IPS-20b (cell line): ENCODE measurements around the gene STPG2.

Source experiments
- H3K27ac ChIP-seq: one replicate; pipeline ENCODE4 v1.5.1; 2013; ENCODE audit warnings: low read length
- H3K27me3 ChIP-seq: 2 replicates; pipeline ENCODE4 v1.6.1; 2013; ENCODE audit warnings: mild to moderate bottlenecking, low read length, inconsistent platforms; ENCODE audit not compliant: insufficient read depth
- H3K36me3 ChIP-seq: 2 replicates; pipeline ENCODE4 v1.6.1; 2013; ENCODE audit warnings: low read depth, mild to moderate bottlenecking, inconsistent platforms, low read length, moderate library complexity; ENCODE audit not compliant: insufficient read depth
- H3K4me1 ChIP-seq: 2 replicates; pipeline ENCODE4 v1.6.1; 2013; ENCODE audit warnings: mild to moderate bottlenecking, control low read depth, inconsistent platforms, low read length, moderate library complexity; ENCODE audit not compliant: insufficient read depth
- H3K4me3 ChIP-seq: 2 replicates; pipeline ENCODE4 v1.5.1; 2013; ENCODE audit warnings: mild to moderate bottlenecking, low read length, inconsistent platforms
- H3K9ac ChIP-seq: 2 replicates; pipeline ENCODE4 v1.6.1; 2013; ENCODE audit warnings: low read depth, mild to moderate bottlenecking, inconsistent platforms, low read length, moderate library complexity
- H3K9me3 ChIP-seq: 2 replicates; pipeline ENCODE4 v1.6.1; 2013; ENCODE audit warnings: mild to moderate bottlenecking, low read depth, low read length, inconsistent platforms; ENCODE audit not compliant: insufficient read depth

The STPG2 gene

DNA sequence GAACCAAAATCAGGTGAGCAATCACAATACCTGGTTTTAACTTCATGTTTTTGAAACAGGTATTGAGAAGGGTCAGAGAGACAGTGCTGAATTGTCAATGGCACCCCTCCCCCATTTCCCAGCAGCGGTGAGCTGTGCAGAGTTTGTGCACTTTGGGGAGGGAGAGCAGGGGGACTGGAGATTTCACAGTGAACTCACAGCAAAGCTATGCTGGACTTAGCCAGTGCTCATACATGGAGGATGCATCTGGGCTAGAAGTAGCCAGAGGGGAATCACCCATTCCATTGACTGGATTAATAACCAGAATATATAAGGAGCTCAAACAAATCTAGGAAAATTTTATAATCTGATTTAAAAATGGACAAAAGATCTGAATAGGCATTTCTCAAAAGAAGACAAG, 612.6 kb downstream of the STPG2 start:
- H3K27ac ChIP-seq, result no peak overlapping the region
- H3K4me1 ChIP-seq, result no peaks in the 10 kb centered on the region
- H3K9me3 ChIP-seq, result no peaks in the 10 kb centered on the region
- no peak overlapping the region for H3K9ac ChIP-seq
- no peak overlapping the region for H3K4me3 ChIP-seq
- H3K27me3 ChIP-seq, result no peaks in the 10 kb centered on the region
- no peaks in the 10 kb centered on the region for H3K36me3 ChIP-seq

DNA sequence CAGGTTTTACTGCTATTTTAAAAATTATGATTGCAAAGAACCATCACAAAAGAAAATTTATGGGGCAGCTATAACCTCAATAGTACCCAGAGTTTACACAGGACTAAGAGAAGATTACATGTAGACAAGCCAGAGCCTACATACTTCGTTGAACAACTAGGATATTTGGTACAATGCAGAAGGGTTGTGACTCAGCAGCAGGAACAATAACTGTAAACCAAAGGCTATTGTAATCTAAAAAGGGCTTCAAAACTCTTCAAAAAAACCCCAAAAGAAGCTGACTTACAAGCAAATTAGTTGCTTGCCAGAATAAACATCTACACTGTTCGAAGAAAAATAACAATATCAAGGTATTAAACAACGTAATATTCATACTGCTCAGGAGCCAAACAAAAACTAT, 618.0 kb downstream of the STPG2 start:
- no peaks in the 10 kb centered on the region for H3K9me3 ChIP-seq
- no peaks in the 10 kb centered on the region for H3K36me3 ChIP-seq
- H3K27ac ChIP-seq, result no peak overlapping the region
- H3K9ac ChIP-seq, result no peak overlapping the region
- H3K4me3 ChIP-seq, result no peak overlapping the region
- H3K27me3 ChIP-seq, result no peaks in the 10 kb centered on the region
- H3K4me1 ChIP-seq, result no peaks in the 10 kb centered on the region

DNA sequence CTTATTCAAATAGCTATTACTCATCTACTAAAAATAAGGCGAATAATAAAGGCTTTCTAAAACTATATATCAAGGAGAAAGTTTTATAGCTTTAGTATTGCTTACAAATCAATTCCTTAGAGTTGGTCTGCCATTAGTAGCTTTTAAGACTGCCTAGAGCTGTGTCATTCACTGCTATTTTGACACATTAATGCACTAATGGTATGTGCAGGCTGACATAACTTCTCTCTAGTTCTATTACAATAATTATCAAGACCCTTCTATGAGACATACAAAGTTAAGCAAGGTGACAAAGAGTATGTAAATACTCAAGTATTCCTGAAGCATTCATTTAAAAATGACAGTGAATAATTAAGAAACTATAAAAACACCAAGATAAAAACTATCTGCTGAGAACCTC, 625.3 kb downstream of the STPG2 start:
- Histone ChIP-seq H3K27ac (no peak overlapping the region), H3K4me3 (no peak overlapping the region), H3K9me3 (no peaks in the 10 kb centered on the region), H3K36me3 (no peaks in the 10 kb centered on the region), H3K9ac (no peak overlapping the region), H3K4me1 (no peaks in the 10 kb centered on the region), H3K27me3 (no peaks in the 10 kb centered on the region)

DNA sequence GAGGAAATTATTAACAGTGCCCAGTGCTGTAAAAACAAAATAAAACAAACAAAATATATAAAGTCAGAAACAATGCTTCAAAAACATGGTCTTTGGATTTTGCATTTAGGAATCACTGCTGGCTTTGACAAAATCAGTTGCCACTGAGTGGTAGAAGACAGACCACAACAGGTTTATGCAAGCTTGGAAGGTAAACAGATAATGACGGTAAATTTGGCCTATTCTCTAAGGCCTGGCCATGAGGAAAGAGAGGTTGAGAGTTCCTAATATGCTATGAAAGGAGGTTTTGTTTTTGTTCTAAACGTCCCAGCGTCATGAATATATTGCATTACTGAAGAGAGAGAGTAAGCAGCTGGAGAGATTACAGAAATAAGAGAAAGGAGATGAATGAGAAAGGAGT, 629.4 kb downstream of the STPG2 start:
- no peaks in the 10 kb centered on the region for H3K27me3 ChIP-seq
- no peak overlapping the region for H3K27ac ChIP-seq
- no peaks in the 10 kb centered on the region for H3K36me3 ChIP-seq
- no peaks in the 10 kb centered on the region for H3K9me3 ChIP-seq
- no peak overlapping the region for H3K4me3 ChIP-seq
- no peaks in the 10 kb centered on the region; the same call in 1 of the 2 replicates for H3K4me1 ChIP-seq
- H3K9ac ChIP-seq, result no peak overlapping the region
